GM10847 (cell line): ENCODE results near the gene CHCHD6.

Experiments
- POLR2A ChIP-seq: IDR thresholded peaks from 2 replicates; pipeline ENCODE4 v1.6.1; 2011; ENCODE audit not compliant: insufficient read length; ENCODE audit errors: extremely low read depth

The CHCHD6 gene

GRCh38 chr3:126837773-126838172 is 133.7 kb downstream of the CHCHD6 start:
- TF ChIP-seq POLR2A = no peak

DNA sequence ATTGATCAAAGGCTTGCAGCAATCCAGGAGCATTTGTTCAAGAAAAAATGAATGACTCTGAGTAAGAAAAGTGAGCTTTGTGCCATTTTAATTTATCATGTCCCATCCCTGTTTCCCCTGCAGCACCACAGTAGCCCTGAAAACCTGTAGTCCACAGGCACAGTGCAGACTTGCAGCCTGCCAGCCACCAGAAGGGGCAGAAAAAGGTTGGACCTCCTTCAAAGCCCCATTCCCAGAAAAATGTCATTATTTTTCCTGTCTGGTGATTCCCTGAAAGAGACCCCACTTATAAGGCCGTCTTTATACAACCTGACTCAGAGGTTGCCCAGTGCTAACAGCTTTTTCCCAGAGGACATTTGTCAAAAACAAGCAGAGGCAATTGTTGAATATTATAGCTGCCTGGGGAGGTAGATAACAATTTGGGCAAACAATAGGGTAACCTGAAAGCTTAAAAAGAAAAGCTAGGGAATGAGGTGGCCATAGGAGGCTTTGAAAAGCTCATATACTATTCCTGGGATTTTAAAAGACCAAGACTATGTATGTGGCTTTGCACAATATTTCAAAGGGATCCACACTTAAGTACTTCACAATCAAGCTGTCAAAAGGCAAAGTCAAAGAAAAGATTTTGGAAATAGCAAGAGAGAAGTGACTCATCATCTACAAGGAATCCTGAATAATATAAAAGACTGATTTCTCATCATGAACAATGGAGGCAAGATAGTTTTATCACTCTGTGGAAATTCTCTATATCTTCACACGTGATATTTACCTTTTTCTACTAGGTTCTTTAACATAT is 142.1 kb downstream of the CHCHD6 start:
- TF ChIP-seq POLR2A = no peak

GRCh38 chr3:126847061-126847460 is 143.0 kb downstream of the CHCHD6 start:
- TF ChIP-seq POLR2A = no peak

- TF ChIP-seq POLR2A = no peak
Observed at GRCh38 chr3:126848991-126849390, 145.0 kb downstream of the CHCHD6 start.

DNA sequence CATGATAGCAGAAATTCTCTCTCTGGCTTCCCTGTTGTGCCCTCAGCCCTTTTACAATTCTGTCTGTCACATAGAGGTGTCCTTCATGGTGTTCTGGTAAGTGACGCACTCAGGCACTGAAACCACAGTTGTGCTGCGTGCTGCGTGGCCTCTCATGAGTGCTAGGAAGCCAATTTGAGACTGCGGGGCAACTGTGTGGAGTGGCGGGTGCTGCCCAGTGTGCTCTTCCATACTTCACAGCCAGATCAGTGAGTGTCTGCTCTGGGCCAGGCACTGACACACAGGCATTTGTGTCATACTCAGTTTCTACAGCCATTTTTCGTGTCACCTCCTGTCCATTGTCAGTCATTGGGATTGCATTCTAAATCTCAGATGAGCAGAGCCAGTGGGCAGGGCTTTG is 145.7 kb downstream of the CHCHD6 start:
- TF ChIP-seq POLR2A = no peak

DNA sequence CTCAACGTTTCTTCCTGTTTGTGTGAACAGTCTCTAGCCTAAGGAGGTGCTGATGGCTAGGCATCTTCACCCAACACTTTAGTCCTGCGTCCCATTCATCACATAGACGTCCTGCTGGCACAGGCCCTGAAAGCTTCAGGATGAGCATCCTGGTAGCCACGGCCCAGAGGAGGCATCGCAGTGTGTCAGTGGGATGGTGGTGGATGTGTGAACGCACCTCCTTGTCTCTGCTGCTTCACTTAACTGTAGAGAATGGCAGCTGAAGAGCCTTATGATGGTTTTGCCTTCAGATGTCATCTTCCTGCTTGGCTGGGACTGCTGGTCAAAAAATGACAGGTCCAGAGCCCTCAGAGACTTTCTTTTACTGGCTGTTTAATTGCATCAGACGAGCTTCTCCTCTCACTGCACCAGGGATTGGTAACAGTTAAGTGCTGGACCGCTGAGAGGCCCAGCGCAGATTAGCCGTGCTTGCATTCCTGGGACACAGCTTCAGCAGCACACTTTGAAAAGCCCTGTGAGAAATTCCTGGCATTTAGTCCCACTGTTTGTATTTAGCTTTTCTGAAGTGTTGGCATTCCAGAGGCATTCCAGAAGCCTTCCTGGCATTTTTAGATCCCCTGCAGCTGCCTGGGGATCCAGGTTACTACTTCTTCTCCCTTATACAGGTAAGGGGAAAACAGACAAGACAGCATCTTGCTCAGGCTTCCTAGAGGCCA is 146.5 kb downstream of the CHCHD6 start:
- no peak for TF ChIP-seq POLR2A

DNA sequence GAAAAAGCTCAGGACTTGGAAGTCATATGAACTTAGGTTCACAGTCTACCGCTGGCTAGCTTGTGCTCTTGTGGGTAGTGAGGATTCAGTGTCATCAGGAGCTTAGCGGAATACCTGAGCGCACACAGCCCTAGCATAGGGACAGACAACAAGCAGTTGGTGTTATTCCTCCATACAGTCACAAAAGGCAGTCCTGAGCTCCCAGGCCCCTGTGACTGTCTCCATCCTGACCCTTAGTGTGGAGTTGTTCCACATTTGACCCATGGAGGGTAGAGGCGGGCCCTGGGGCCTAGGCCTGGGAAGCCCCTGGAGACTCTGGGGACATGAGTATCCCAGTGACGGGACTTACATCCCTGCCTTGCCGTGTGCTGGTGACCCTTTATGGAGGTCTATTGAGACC is 147.3 kb downstream of the CHCHD6 start:
- TF ChIP-seq POLR2A = no peak

- no peak for TF ChIP-seq POLR2A
Observed at GRCh38 chr3:126851934-126852333, 147.9 kb downstream of the CHCHD6 start.

- TF ChIP-seq POLR2A = no peak
Observed at GRCh38 chr3:126852511-126852910, 148.5 kb downstream of the CHCHD6 start.

DNA sequence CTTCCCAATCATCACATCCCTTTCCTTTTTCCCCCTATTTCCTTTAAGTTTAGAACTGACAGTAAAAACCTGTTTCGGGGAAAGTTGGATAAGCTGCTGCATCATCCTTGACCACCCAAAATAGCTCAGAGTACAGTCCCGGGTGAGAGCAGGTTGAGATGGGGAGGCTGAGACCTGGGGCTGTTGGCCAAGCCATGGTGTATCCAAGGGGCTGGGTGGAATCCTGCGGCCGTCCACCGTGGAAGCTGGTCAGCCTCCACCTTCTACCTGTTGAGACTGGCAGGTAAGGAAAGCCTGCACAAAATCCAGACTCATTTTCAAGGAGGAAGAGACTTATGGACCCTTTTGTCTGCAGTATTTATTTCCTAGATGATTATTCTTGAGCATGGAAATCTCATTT is 150.6 kb downstream of the CHCHD6 start:
- TF ChIP-seq POLR2A = no peak

- no peak for TF ChIP-seq POLR2A
Observed at GRCh38 chr3:126855374-126855773, 151.3 kb downstream of the CHCHD6 start.

GRCh38 chr3:126857928-126858327 is 153.9 kb downstream of the CHCHD6 start:
- TF ChIP-seq POLR2A = no peak

DNA sequence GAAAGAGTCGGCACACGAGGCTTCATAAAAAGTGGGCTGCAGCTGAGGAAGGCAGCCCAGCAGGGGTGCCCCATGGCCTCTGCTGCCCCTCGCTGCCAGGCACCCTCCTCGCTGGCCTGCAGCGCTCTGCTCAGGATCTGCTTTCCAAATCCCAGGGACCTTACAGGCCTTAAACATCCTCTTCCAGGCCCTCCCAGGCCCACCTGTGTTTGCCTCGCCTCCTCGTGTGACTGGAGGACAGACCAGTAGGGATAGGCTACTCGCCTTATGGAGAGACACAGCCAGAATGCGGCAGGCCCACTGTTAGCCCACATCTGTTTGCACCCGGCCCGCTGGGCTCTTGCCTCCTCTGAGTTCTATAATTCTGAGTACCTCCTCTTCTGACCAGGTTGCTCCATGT is 154.4 kb downstream of the CHCHD6 start:
- no peak for TF ChIP-seq POLR2A

DNA sequence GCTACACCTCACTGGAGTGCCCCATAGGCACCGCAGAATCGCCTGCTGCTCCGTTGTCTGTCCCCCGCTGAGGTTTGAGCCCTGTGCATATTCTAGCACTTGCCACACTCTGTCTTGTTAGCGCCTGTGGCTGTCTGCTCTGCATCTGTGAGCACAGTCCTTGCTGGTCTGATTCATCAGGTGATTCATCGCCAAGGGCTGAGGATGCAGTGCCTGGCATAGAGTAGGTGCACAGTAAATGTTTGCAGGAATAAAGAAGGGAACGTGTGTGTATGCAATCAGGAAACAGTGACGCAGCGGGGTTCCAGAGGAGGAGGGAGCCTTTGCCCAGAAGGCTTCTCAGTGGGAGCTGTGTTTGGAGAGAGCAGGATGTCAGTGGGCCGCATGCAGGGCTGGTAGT is 154.8 kb downstream of the CHCHD6 start:
- no peak for TF ChIP-seq POLR2A

GRCh38 chr3:126859415-126860246 is 155.6 kb downstream of the CHCHD6 start:
- no peak for TF ChIP-seq POLR2A

- no peak for TF ChIP-seq POLR2A
Observed at GRCh38 chr3:126865736-126866135, 161.7 kb downstream of the CHCHD6 start.

DNA sequence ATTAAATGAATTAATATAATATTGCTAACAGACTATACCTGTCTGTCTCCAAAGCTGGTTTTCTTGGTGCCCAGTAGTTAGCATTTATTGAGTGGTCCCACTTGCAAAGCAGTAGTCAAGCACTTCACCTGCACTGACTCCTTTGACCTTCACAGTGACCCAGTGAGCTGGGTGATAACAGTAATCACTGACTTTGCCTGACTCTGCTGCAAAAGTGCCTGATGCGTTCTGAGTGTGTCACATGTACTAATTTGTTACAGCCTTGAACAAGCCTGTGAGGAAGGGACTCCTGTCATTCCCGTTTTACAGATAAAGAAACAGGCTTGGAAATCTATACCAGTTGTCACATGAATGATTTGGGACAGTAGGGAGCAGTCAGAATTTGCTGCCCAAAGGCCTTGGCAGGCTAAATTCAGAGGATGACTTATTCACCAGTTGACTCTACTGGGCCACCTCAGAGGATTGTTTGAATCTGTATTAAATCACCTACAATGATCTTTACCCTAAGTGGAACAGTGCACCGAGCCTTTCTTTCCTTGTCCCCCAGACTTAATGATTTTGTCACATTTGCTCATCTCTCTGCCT is 162.2 kb downstream of the CHCHD6 start:
- TF ChIP-seq POLR2A = no peak
